Brain microvascular endothelial cell (primary cell): ENCODE data around the gene KCNMB1.
A peak's percentile ranks its signal among the peaks of the same experiment; 100 is the strongest.

ENCODE experiments used
- DNase-seq: peaks from one replicate; pipeline ENCODE4 v3.0.0-alpha.2; 2020
- H3K27ac ChIP-seq: fragments of 250-450 bp; sonication (Bioruptor Pico); 2 replicates; pipeline ENCODE4 v1.5.1; 2020; ENCODE audit warnings: mild to moderate bottlenecking, moderate library complexity
- H3K27me3 ChIP-seq: fragments of 250-450 bp; sonication (Bioruptor Pico); replicated peaks from 2 replicates; pipeline ENCODE4 v1.5.1; 2020; ENCODE audit warnings: mild to moderate bottlenecking
- H3K36me3 ChIP-seq: fragments of 250-450 bp; sonication (Bioruptor Pico); replicated peaks from 2 replicates; pipeline ENCODE4 v1.5.1; 2020; ENCODE audit warnings: mild to moderate bottlenecking
- H3K4me3 ChIP-seq: 2 replicates; pipeline ENCODE4 v1.5.1; 2011; ENCODE audit warnings: low read depth, mild to moderate bottlenecking, control low read depth, low read length, moderate library complexity
- in situ Hi-C: cut with HindIII; loops from 2 replicates; pipeline ENCODE4 v1.10.0; 2017; ENCODE audit warnings: low sequenced_read_pairs, low pct_ligation_motif_present
- TF ChIP-seq, protein P1 (sequence below): IDR thresholded peaks from 2 replicates; pipeline ENCODE4 v1.5.1; 2011; ENCODE audit warnings: low read depth, mild to moderate bottlenecking, moderate library complexity, low read length, control low read depth, inconsistent platforms; ENCODE audit errors: missing control alignments

Gene KCNMB1

DNA sequence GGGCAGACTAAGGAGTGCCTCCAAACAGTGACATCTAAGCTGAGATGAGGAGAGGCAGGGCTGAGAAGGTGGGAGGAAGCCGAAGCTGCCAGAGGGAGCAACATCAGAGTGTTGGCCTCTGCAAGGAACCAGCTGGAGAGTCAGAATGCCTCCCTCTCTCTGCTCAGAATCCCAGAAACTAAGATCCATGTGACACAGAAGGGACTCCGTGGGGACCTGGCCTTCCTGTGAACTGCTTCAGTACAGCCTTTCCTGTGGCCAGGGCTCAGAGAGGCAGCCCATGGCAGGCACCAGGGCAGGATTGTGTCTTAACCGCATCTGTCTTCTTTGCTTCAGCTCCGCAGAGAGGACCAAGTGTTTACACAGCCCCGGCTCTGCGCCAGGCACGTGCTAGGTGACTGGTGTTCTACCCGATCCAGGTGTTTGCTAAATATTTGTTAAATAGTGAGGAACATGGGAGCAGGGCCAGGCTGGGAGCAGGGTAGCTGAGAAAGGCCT, 33.5 kb downstream of the KCNMB1 start:
- TF ChIP-seq, protein P1, sequence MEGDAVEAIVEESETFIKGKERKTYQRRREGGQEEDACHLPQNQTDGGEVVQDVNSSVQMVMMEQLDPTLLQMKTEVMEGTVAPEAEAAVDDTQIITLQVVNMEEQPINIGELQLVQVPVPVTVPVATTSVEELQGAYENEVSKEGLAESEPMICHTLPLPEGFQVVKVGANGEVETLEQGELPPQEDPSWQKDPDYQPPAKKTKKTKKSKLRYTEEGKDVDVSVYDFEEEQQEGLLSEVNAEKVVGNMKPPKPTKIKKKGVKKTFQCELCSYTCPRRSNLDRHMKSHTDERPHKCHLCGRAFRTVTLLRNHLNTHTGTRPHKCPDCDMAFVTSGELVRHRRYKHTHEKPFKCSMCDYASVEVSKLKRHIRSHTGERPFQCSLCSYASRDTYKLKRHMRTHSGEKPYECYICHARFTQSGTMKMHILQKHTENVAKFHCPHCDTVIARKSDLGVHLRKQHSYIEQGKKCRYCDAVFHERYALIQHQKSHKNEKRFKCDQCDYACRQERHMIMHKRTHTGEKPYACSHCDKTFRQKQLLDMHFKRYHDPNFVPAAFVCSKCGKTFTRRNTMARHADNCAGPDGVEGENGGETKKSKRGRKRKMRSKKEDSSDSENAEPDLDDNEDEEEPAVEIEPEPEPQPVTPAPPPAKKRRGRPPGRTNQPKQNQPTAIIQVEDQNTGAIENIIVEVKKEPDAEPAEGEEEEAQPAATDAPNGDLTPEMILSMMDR = no peak

DNA sequence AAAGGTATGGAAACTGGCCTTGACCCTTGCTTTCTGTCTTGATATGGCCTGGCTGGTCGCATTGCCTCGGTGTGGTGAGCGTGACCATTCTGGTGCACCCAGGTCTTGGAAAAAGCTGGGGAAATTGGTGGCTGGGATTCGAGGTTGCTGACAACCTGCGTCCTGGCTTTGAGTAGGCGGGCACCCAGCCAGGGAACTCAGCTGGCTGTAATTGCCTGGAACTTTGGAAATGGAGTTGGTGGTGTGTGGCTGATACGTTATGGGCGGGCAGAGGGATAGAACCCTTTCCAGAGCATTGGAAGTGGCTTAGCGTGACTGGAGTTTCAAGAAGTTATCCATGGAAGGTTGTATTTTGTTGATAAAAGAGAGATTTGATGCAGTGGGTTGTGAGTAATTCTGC, 35.2 kb downstream of the KCNMB1 start:
- no peak for DNase-seq
- Histone ChIP-seq H3K36me3 (no peaks in the 10 kb centered on the region), H3K27me3 (peaks cover 25% of the 10 kb centered on the region), H3K4me3 (no peak overlapping the region), H3K27ac (no peak overlapping the region)
- in situ Hi-C loops = no loop called here
- TF ChIP-seq, protein P1 = no peak

More for the DNA sequence above, 33.5 kb downstream of the KCNMB1 start:
- Histone ChIP-seq H3K27me3 (peaks cover 23% of the 10 kb centered on the region), H3K36me3 (no peaks in the 10 kb centered on the region), H3K4me3 (no peak overlapping the region), H3K27ac (no peak overlapping the region)
- no peak for DNase-seq
- in situ Hi-C loops = no loop called here

DNA sequence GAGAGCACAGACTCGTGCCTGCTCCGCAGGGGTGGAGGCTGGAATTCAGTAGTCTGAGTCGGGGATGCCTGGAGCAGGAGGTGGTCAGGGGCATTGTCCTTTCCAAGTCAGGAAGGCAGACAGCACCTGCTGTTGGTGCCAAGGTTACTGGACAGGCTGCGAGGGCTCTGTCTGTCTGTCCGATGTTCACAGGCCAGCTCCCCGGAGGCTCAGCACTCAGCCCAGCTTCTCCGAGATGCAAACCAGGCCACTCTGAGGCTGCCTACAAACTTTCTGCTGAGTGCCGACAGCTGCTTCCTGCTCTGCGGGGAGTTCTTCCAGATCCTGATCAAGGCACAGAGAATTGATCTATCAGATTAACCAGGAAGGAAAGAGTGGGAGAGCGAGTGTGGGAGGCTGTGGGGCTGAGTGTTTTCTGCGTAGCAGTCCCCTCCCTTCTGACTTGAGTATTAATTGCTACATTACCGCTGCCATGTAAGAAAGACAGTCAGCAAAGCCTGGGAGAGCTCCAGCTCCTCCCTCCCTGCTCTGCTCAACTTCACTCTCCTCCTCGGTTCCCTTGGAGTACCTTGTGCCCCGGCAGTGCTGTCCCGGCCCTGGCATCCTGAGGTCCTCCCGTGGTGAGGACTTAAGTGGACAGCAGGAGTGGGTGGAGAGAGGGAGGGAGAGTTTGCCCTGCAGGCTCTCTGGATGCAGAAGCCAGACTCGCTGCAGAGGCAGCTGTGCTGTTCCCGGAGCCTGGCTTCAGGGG, 36.0 kb downstream of the KCNMB1 start:
- in situ Hi-C loops = no loop called here
- TF ChIP-seq, protein P1 = no peak
- Histone ChIP-seq H3K27ac (no peak overlapping the region), H3K27me3 (peaks cover 30% of the 10 kb centered on the region), H3K36me3 (no peaks in the 10 kb centered on the region), H3K4me3 (no peak overlapping the region)
- DNase-seq = no peak

DNA sequence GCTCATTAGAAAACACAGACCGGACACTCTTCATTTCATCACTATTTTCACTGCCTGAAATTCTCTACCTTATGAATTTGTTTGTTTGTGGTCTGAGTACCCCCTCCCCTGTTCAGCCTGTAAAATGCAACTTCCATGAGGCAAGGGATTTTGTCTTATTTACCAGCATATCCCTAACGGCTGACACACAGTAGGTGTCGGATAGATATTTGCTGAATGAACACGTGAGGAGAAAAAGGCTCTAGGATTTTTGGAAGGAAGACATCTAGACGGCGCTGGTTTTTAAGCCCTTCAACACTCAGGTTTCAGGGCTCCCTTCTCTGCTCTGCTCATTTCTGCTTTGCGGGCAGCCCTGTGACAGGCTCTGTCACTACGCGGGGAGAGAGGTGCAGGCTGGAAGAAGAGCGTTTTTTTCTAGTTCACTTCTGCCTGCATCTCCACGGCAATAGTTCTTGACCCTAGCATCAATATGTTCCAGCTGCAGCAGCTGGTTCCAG, 41.0 kb downstream of the KCNMB1 start:
- DNase-seq = no peak
- TF ChIP-seq, protein P1 = peak; percentile 27
- no peak overlapping the region for H3K4me3 ChIP-seq
- H3K36me3 ChIP-seq = no peaks in the 10 kb centered on the region
- no peak overlapping the region for H3K27ac ChIP-seq
- H3K27me3 ChIP-seq = peaks cover 21% of the 10 kb centered on the region
- in situ Hi-C loops = no loop called here

DNA sequence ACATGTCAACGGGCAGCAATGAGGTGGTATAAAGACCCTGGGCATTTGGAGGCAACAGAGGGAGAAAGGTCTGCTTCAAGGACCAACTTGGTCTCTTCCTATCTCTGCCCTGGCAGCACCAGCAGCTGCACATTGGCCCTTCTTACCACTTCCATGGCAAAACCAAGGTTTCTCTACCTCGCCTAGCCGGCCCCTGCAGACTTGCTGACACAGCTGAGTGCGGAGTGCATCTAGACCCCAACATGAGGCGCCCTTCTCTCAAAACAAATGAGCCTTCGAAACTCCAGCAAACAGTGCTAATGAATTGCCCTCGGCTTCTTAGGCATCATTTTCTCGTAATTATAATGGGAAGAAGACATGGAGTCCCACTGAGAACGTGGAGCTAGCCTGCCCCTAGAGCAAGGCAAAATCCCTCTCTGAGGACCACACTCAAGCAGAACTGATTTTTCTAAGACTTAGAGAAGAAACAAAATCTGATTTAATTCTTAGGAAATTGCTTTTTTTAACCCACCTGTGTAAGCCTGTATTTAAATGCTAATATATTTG, 42.1 kb downstream of the KCNMB1 start:
- DNase-seq = no peak
- H3K4me3 ChIP-seq = no peak overlapping the region
- no peak overlapping the region for H3K27ac ChIP-seq
- peaks cover 10% of the 10 kb centered on the region for H3K27me3 ChIP-seq
- in situ Hi-C loops = no loop called here
- no peaks in the 10 kb centered on the region for H3K36me3 ChIP-seq
- TF ChIP-seq, protein P1 = no peak
